Body of pancreas (tissue), 4 donors: ENCODE measurements around the gene TBCA. TPM values are rescaled to one million over a fixed set of nuclear protein-coding genes. Genes with fewer than 3 reads are reported as not detected.

Source experiments
- ATAC-seq: fragments of 150-250 bp; one replicate; pipeline ENCODE4 v1.9.1; 2016
- DNase-seq, 4 donors: peaks; one replicate each; pipeline ENCODE4 v3.0.0-alpha.2; 2019
- H3K27ac ChIP-seq, 4 donors: fragments of 200-600 bp; sonication (generic); 1 replicate in 3 of 4; 2 replicates in 1 of 4; pipeline versions ENCODE4 v1.5.1 to v1.6.1; 2016 to 2019; ENCODE audit warnings: mild to moderate bottlenecking in 1 of 4, mixed read lengths in 1 of 4, moderate library complexity in 1 of 4
- H3K27me3 ChIP-seq, 2 donors: fragments of 200-600 bp; sonication (generic); one replicate each; pipeline ENCODE4 v1.6.0; 2016; ENCODE audit warnings: mild to moderate bottlenecking in 1 of 2
- H3K36me3 ChIP-seq, 2 donors: fragments of 200-600 bp; sonication (generic); replicated peaks in 1 of 2; 2 replicates each; pipeline ENCODE4 v1.5.1; 2016; ENCODE audit warnings: low read depth in 2 of 2; ENCODE audit not compliant: insufficient read depth in 1 of 2
- H3K4me1 ChIP-seq: fragments of 200-600 bp; sonication (generic); one replicate; pipeline ENCODE4 v1.6.0; 2016
- H3K4me3 ChIP-seq, 2 donors: fragments of 200-600 bp; sonication (generic); 1 replicate in 1 of 2; 2 replicates in 1 of 2; pipeline ENCODE4 v1.5.1; 2016 to 2019
- H3K9me3 ChIP-seq, 3 donors: fragments of 200-600 bp; sonication (generic); 1 replicate in 2 of 3; 2 replicates in 1 of 3; pipeline ENCODE4 v1.5.1; 2016
- POLR2A ChIP-seq, 3 donors: fragments of 450-650 bp; IDR thresholded peaks; one replicate each; pipeline ENCODE4 v1.6.1; 2016; ENCODE audit warnings: antibody characterized with exemption in 3 of 3, mild to moderate bottlenecking in 2 of 3
- whole genome bisulfite sequencing, 2 donors: methylation state at CpG; one replicate each; pipeline ENCODE4 v1.1.5; 2017; 5-methylcytosine and 5-hydroxymethylcytosine counted together
- intact Hi-C: fragments of 100-400 bp; cut with DNase I; formaldehyde crosslinking; loops from one replicate; pipeline ENCODE4 v1.15.1; 2023
- total RNA-seq, 2 donors: library from RNA; depleted of rRNA; stranded (reverse); fragments of >200 nt; gene quantifications; one replicate each; pipeline ENCODE4 v1.1.0, GENCODE V29; 2016
- TF ChIP-seq, protein P1 (sequence below), 7 experiments: fragments of 450-650 bp in 4 of 7; fragments of 200-600 bp in 3 of 7; sonication (generic) in 3 of 7; IDR thresholded peaks; one replicate each; pipeline ENCODE4 v1.5.1; 2016 to 2019; ENCODE audit warnings: antibody characterized with exemption in 7 of 7

Gene TBCA
- total RNA-seq, 2 donors from 2014 or later: 63.6 to 77.8 TPM

DNA sequence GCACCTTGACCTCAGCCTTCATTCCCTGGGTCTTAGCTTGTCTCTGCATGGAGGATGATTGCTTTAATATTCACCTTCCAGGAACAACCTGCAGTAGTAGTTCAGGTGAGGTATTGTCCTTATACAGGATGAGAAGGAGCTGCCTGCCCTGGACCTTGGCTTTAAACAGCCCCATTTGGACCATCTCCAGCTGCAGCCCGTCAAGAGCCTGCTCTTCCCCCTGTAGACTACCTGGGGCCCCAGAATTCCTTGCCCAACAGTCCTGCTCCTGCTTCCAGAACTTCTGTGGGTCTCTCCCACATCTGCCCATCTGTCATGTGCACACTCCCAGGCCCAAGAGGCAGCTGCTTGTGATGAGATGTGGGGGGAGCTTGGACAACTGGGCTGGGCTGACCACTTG is 125.5 kb downstream of the TBCA start:
- ATAC-seq (no peak), DNase-seq (no peak)
- Histone ChIP-seq H3K27me3 (peaks cover 0 to 3% of the 10 kb centered on the region in 2 donors), H3K4me1 (peaks cover 2% of the 10 kb centered on the region), H3K36me3 (no peaks in the 10 kb centered on the region), H3K27ac (no peak overlapping the region), H3K9me3 (no peaks in the 10 kb centered on the region), H3K4me3 (no peak overlapping the region)
- no peak for TF ChIP-seq POLR2A (IDR thresholded peaks at IDR 0.05)
- TF ChIP-seq, protein P1, sequence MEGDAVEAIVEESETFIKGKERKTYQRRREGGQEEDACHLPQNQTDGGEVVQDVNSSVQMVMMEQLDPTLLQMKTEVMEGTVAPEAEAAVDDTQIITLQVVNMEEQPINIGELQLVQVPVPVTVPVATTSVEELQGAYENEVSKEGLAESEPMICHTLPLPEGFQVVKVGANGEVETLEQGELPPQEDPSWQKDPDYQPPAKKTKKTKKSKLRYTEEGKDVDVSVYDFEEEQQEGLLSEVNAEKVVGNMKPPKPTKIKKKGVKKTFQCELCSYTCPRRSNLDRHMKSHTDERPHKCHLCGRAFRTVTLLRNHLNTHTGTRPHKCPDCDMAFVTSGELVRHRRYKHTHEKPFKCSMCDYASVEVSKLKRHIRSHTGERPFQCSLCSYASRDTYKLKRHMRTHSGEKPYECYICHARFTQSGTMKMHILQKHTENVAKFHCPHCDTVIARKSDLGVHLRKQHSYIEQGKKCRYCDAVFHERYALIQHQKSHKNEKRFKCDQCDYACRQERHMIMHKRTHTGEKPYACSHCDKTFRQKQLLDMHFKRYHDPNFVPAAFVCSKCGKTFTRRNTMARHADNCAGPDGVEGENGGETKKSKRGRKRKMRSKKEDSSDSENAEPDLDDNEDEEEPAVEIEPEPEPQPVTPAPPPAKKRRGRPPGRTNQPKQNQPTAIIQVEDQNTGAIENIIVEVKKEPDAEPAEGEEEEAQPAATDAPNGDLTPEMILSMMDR (IDR thresholded peaks at IDR 0.05): no peak
- intact Hi-C loops: no loop called here
- 40 to 69% methylated on average over 1 of the region's 1 CpG for WGBS, 2 donors

DNA sequence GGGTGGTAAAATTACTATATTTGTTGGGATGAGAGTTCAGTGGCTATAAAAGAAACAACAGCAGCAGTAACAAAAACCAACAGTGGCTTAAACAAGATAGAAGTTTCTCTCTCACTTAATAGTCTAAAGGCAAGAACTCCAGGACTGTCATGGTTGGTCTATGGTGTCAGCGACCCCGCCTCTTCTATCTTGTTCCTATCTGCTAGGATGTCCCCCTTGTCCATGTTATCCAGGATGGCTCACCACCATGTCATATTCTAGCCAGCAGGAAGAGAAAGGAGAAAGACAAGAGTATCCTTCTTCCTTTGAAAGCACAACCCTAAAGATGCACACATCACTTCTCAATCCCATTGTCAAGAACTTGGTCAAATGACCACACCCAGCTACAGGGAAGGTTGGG is 126.4 kb downstream of the TBCA start:
- Histone ChIP-seq H3K9me3 (no peaks in the 10 kb centered on the region), H3K4me3 (no peak overlapping the region), H3K36me3 (no peaks in the 10 kb centered on the region), H3K27ac (no peak overlapping the region), H3K27me3 (peaks cover 0 to 6% of the 10 kb centered on the region in 2 donors), H3K4me1 (peaks cover 9% of the 10 kb centered on the region)
- no peak for ATAC-seq
- intact Hi-C loops: no loop called here
- DNase-seq: no peak
- TF ChIP-seq POLR2A (IDR thresholded peaks at IDR 0.05): no peak
- TF ChIP-seq, protein P1 (IDR thresholded peaks at IDR 0.05): no peak
- WGBS, 2 donors: 84 to 87% methylated on average over 2 of the region's 2 CpGs

DNA sequence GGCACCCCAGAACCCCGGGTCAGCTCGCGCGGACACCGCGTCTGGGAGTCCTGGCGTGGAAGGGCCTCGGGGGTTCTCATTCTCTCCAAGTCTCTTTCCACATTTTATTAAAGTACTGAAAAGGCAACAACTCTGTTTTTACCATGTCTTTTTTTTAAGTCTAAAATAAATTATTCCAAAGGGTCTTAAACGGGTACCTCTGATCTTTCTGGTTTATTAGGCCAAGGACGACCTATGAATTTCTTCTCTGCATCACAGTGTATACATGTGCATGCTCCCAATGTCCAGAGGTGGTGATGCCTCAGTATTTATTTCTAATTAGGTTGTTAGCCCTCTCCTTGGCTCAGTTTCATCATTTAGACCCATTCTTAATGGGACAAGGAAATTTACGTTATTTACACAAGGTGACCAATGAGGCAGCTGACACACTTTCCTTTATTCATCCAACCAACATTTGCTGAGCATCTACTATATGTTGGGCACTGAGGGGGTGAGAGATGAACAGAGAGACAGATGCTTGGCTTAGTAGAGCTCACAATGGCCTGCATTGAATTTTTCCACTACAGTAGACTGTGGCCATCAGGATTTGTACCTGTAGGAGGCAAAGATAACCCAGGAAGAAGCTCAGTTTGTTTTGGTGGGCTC is 130.0 kb downstream of the TBCA start:
- peaks cover 5 to 39% of the 10 kb centered on the region in 2 donors for H3K27me3 ChIP-seq
- peaks cover 0 to 5% (median 0%) of the 10 kb centered on the region in 3 donors for H3K9me3 ChIP-seq
- H3K4me1 ChIP-seq: peaks cover 16% of the 10 kb centered on the region
- TF ChIP-seq POLR2A (IDR thresholded peaks at IDR 0.05): no peak
- TF ChIP-seq, protein P1 (IDR thresholded peaks at IDR 0.05): no peak
- H3K36me3 ChIP-seq: no peaks in the 10 kb centered on the region
- no peak overlapping the region for H3K4me3 ChIP-seq
- DNase-seq: no peak
- ATAC-seq: no peak
- intact Hi-C loops: no loop called here
- no peak overlapping the region for H3K27ac ChIP-seq
- WGBS, 2 donors: 47 to 58% methylated on average over 11 of the region's 11 CpGs

DNA sequence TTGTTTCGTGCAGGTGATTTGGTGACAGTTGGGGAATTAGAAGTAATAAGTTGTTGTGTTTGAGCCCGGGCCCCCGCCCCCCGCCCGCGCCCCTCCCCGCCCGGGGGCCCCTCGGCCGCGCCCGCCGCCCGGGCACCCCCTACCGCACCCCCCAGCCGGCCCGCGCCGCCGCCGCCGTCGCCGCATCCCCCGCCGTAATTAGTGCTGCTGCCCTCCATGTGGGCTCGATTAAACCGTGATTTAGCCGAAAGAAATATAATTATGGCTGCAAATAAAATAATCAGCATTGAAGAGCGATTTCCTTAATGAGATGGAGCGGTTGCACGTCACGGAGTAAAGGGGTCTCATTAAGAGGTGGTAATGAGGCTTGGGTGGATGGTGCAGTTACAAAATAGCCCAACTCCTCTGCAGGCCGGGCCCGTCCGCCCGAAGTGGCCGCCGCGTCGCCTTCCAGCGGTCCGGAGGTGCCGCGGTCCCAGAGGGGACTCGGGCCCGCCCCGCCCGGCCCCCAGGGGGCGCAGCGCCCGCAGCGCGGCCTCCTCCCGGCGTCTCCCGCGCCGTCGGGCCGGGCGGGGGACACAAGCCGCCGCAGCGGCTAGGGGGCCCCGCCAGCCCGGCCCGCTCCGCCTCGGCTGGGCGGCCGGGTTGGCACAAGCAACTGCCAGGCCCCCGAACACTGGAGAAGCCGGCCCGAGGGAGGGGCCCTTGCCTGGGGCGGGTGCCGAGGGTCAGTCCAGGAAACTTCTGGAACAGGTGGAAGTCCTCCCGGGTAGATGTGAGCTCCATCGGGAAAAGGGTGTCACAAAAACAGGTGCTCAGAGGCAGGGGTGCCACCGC is 130.8 kb downstream of the TBCA start:
- H3K4me3 ChIP-seq: no peak overlapping the region
- WGBS, 2 donors: 1 to 5% methylated on average over 41 to 64 of the region's 80 CpGs
- peaks cover 16% of the 10 kb centered on the region for H3K4me1 ChIP-seq
- peaks cover 0 to 10% (median 0%) of the 10 kb centered on the region in 3 donors for H3K9me3 ChIP-seq
- TF ChIP-seq POLR2A (IDR thresholded peaks at IDR 0.05): no peak
- TF ChIP-seq, protein P1 (IDR thresholded peaks at IDR 0.05): peak in 6 of 7 experiments; percentile 14 to 67 (median 50)
- ATAC-seq: peak; percentile 68
- intact Hi-C loops: no loop called here
- H3K36me3 ChIP-seq: no peaks in the 10 kb centered on the region
- peak; percentile 27 to 58 (median 36) for DNase-seq
- H3K27ac ChIP-seq: no peak overlapping the region
- H3K27me3 ChIP-seq: peaks cover 5 to 46% of the 10 kb centered on the region in 2 donors
